Myometrial cell (primary cell): Measurements from ENCODE around the gene GOLGA6L22. TPM values are rescaled to one million over a fixed set of nuclear protein-coding genes. Genes with fewer than 3 reads are reported as not detected.

ENCODE experiments used
- total RNA-seq: library from RNA; depleted of rRNA; stranded (reverse); fragments of >200 nt; gene quantifications from 2 replicates; pipeline ENCODE4 v1.2.3, GENCODE V29; 2015

GOLGA6L22 gene
- total RNA-seq, result not detected in 2 replicates

DNA sequence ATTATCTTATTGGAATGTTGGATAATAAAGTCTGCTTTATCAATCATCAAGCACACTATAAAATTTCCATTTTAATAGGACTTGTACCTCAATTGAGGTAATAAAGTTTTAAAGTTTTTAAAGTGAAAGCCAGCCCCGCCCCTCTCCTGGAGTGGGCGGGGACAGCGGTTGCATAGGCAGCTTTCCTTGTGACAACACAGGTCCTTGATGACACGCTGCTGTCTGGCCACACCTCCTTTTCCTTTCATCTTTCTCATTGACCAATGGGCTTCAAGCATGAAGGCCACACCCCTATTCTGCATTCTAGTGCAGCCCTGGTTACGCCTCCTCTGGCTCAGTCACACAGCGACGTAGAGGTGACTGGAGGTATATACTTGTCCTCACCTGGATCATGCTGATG, at the start of gene GOLGA6L22:
Gene GOLGA6L22, plus strand, starts transcription at position 301 of the 400 bp plus-strand sequence. Its CDS starts 91 bp downstream, at position 392.

